Amygdala (tissue), 56 donors: ENCODE results near the gene ADAMTS6.

ENCODE experiments used
- DNase-seq, 56 donors: peaks; one replicate each; lab custom pipeline; 2025; lab: John Stamatoyannopoulos, UW

ADAMTS6 gene

DNA sequence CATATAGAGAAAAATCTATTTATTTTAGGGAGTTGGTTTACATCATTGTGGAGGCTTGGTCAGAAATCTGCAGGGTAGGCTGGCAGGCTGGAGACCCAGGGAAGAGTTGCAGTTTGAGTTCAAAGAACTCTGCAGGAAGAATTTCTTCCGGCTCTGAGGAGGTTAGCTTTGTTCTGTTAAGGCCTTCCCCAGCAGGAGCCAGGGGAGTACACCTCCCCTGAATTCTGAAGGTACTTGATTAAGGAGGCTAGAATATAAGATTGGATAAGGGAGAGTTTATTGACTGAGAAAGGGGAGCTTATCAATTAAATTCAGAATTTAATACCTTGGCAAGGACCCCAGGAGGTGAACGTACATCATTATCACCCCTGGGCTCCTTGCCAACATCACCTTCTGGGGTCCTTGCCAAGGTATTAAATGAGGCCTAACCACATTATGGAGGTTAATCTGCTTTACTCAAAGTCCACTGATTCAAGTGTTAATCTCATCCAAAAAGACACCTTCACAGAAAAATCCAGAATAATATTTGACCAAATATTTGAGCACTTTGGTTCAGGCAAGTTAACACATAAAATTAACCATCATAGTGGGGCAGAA lies 361.3 kb downstream of the ADAMTS6 start:
- no peak for DNase-seq

DNA sequence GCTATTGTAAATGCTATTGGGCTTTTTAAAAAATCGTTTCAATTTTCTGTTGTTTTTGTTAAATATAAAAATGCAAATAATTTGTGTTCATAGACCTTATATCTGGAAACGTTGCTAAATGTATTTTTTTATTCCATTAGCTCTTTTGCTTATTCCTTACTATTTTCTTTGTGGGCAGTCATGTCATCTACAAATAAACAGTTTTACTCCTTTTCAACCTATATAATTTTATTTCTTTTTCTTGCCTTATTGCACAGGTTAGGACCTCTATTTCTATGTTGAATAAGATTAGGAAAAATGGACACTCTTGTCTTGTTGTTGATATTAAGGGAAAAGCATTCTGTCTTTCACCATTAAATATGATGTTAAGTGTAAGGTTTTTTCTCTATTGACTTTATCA lies 364.2 kb downstream of the ADAMTS6 start:
- no peak for DNase-seq

DNA sequence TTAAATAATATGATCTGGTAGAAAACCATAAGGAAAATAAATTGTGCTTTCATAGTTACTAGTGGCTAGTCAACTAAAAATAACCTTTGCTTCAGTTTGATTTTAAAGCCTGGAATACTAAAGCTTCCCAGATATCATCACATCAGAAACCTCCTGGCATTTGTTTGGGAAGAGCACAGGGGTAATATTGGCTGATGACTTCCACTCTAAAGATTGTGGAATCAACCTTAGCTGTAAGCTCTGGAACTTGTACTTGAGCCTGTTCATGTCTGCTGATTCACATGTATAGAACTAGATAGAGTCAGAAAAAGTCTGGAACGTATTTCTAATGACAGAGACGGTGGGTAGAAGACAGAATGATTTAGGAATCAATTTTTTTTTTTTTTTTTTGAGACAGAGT lies 367.9 kb downstream of the ADAMTS6 start:
- DNase-seq: no peak

DNA sequence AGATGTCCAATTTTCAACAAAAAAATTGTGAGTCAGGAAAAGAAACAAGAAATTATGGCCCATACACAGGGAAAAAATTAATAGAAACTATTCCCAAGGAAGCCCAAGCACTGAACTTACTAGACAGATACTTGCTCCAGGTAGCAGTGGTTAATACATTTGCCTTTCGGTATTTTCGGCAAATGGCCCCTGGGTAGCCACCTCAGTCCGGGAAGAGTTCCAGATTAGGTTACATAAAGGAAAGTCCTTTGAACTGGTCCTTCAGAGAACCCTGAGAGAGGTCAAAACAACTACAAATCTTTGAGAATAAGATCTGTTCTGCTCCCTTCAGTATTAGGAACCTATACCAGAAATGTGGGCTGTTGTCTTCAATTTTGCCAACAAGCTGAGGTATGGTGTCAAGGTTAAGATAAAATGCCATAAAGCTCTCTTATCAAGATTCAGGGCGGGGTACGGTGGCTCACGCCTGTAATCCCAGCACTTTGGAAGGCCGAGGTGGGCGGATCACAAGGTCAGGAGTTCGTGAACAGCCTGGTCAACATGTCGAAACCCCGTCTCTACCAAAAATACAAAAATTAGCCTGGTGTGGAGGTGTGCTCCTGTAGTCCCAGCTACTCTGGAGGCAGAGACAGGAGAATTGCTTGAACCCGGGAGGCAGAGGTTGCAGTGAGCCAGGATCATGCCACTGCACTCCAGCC lies 369.6 kb downstream of the ADAMTS6 start:
- DNase-seq: no peak

DNA sequence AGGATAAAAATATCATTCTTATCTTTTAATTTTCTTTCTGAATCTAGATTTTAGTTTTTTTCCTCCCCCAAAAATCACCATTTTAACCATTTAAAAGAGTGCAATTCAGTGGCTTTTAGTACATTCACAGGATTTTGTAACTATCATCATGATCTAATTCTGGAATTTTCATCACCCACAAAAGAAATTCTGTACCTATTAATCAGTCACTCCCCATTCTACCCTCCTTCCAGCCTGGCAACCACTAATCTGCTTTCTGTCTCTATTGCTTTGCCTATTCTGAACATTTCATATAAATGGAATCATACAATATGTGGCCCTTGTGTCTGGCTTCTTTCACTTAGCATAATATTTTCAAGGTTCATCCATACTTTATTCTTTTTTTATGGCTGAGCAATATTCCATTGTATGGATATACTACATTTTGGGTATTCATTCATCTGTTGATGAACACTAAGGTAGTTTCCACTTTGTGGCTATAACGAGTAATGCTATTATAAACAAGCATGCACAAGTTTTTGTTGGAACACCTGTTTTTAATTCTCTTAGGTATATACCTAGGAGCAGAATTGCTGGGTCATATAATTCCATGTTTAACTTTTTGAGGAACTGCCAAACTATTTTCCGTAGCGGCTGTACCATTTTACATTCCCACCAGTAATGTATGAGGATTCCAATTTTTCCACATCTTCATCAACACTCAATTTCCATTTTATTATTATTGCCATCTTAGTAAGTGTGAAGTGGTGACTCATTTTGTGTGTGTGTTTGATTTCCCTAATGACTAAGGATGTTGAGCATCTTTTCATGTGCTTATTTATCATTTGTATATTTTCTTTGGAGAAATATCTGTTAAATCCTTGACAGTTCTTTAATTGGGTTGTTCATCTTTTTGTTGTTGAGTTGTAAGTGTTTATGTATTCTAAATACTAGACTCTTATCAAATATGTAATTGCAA lies 372.7 kb downstream of the ADAMTS6 start:
- DNase-seq: no peak

DNA sequence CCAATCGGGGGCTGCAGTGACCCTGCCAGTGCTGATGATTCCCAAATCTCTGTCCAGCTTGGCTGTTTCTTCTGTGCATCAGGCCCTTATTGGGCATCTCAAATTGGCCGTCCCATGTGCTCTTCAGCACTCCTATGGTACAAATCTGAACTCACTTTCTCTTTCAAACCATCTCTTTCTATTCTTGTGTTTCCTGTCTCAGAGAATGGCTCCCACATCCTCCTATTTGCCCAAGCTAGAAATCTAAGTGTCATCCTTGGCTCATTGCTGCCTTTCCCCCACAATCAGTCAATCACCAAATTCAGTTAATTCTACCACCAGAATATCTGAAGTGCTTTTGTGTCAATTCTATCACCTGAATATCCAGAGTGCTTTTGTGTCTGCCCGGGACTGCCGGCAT lies 376.4 kb downstream of the ADAMTS6 start:
- DNase-seq: no peak

DNA sequence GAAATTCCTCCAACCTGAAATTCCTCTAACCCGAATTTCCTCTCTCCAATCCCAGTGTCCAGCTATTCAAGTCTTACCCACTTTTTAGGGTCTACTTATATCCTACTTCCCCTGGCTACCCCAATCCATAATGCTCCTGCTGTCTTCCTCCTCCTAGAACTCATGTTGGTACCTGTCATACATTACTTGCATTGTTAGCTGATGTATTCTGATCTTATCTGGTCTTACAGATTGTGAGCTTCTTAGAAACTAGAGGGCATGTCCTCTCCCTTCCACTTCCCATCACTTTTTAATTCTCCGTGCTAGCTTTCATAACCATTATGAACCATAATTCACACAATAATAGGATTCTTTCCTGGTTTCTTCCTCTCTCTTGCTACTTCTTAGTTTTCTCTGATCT lies 376.9 kb downstream of the ADAMTS6 start:
- no peak for DNase-seq

DNA sequence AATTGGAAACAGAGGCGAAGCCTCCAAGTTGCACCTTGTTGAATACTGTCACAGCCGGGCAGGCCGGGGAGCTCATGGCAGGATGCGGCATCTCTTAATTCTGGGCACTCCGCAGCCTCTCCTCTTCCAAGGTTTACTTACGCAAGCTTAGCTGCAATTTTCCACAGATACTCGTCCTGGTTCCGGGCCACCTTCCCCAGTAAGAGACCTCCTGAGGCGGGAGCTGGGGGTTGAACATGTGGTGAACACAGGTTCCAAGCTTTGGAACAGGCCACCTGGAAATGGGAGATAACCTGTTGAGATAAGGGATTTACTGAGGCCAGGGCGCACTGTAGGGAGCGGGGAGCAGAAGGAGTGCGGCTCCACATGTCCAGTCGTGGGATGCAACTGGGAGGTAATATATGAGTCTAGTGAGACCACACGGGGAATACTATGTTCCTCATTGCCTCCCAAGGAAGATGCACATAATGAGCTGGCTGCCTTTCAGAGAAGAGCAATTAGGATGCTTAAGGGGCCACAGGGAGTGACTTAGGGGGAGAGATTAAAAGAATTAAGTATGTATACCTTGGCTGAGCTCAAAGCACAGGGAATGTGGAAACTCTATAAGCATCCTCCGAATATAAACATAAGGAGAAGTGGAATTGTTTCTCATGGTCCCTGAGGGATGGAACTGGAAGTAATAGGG lies 377.8 kb downstream of the ADAMTS6 start:
- DNase-seq: no peak

DNA sequence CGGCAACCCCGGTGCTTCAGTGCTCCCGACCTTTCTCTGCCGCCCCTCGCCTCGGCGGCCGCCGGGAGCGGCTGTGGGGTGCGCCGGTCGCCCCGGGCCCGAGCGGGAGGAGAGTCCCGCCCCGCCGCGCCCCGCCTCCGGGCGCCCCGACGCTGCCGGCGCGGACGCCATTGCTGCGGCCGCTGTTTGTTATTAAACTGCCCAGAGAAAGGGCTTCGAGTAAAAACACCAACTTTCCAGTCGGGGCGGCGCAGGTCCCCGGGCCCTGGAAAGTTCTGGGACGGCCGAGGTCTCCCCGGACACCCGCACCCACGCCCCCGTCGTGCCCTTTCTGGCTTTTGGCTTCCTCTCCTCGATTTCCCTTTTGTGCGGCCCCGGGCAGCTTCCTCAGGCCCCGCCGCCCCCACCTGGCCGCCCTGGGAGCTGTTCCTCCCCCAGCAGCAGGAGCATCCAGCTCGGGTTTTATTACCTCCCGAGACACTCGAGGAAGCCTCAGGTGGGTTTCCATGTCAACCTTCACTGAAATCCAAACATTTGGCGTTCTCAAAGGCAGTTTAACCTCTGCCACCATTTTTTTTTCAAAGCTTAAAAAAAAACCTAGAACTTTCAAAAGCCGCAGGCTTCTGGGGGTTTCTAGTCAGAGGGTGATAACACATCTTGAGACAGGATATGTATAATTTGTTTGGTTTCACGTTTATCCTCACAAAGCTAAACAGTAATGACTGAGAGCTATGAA lies 378.6 kb downstream of the ADAMTS6 start:
- peak in 33 of 56 donors; percentile 2 to 63 (median 30) for DNase-seq

DNA sequence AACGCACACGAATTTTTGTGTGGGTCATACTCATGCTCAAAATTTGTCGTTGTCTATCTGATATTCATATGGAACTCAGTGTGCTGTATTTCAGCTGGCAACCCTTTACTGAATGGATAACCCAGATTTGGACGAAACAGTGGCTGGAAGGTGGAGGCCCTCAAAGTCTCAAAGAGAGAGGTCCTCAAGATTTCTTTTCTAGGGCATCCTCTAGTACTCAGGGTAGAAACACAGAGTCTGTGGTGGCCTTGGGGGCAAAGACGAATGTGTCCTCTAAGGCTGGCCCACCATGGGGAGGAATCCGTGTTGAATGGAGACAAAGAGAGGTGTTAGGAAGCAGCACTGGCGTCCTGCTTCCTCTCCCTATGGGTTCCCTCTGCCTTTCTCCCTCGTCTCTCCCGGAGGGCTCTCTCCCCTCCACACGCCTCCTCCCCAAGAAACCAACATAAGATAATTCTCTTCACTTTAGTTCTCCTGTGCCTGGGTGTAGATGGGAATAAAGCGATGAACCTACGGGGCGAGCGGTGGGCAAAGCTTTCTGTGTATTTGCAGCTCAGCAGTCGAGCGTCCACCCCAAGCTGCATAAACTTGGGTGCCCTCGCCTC lies 379.2 kb downstream of the ADAMTS6 start:
- no peak for DNase-seq

DNA sequence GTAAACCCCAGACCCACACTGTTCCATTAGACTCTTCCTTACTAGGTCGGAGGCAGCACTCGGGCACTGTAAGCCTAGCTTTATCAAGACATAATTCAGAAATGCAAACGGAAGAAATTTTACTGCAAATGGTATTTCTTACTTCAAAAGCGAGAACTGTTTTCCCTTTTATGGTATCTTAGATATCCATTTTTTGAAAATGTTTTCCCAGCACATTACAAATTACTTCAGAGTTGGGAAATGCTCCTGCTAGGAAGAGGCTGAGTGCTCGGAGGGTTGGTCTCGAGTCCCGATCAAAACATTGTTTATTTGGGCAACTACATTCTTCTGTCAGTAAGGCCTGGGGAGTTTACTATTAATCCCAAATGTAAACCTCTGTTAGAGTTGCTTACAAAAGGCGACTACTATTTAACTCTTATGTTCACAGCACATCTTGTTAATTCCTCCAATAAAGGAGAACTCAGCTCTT lies 380.1 kb downstream of the ADAMTS6 start:
- no peak for DNase-seq

DNA sequence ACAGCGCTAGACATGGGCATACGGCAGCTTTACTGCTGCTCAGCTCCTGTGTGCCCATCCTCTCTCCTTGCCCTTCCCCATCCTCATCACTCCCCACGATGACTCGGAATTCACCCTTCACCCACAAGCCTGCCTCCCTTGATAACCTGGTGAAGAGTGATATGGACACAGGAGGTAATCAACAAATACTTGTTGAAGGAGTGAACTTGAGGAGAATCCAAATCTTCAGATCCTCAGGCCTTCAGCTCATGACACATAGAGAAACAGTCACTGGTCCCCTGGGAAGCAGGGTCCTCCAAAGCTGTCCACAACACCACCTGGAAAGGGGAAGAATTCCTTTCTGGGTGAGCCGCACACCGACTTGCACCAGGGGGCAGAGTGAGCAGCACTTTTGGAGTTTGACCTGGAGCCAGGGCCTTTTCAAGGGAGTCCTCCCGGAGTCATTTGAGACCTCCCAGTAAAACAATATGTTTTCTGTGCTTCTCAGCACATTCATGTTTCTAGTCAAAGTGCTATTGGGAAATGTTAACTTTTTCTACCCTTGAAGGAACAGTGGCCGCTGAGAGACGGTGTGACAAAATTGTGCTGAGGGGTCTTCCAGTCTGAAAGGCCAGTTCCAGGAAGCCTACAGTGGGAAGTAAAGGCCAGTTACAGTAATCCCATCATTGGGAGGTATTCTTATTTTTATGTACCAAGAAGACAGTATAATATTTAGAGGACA lies 380.6 kb downstream of the ADAMTS6 start:
- DNase-seq: peak in 18 of 56 donors; percentile 1 to 16 (median 7)
